Body of pancreas (tissue), 4 donors: ENCODE data around the gene FAM43A. TPM values are rescaled to one million over a fixed set of nuclear protein-coding genes. Genes with fewer than 3 reads are reported as not detected.
A peak's percentile ranks its signal among the peaks of the same experiment; 100 is the strongest.

Source experiments
- ATAC-seq: fragments of 150-250 bp; one replicate; pipeline ENCODE4 v1.9.1; 2016
- DNase-seq, 4 donors: peaks; one replicate each; pipeline ENCODE4 v3.0.0-alpha.2; 2019
- H3K27ac ChIP-seq, 4 donors: fragments of 200-600 bp; sonication (generic); 1 replicate in 3 of 4; 2 replicates in 1 of 4; pipeline versions ENCODE4 v1.5.1 to v1.6.1; 2016 to 2019; ENCODE audit warnings: mild to moderate bottlenecking in 1 of 4, mixed read lengths in 1 of 4, moderate library complexity in 1 of 4
- H3K27me3 ChIP-seq, 2 donors: fragments of 200-600 bp; sonication (generic); one replicate each; pipeline ENCODE4 v1.6.0; 2016; ENCODE audit warnings: mild to moderate bottlenecking in 1 of 2
- H3K36me3 ChIP-seq, 2 donors: fragments of 200-600 bp; sonication (generic); replicated peaks in 1 of 2; 2 replicates each; pipeline ENCODE4 v1.5.1; 2016; ENCODE audit warnings: low read depth in 2 of 2; ENCODE audit not compliant: insufficient read depth in 1 of 2
- H3K4me1 ChIP-seq: fragments of 200-600 bp; sonication (generic); one replicate; pipeline ENCODE4 v1.6.0; 2016
- H3K4me3 ChIP-seq, 2 donors: fragments of 200-600 bp; sonication (generic); 1 replicate in 1 of 2; 2 replicates in 1 of 2; pipeline ENCODE4 v1.5.1; 2016 to 2019
- H3K9me3 ChIP-seq, 3 donors: fragments of 200-600 bp; sonication (generic); 1 replicate in 2 of 3; 2 replicates in 1 of 3; pipeline ENCODE4 v1.5.1; 2016
- POLR2A ChIP-seq, 3 donors: fragments of 450-650 bp; IDR thresholded peaks; one replicate each; pipeline ENCODE4 v1.6.1; 2016; ENCODE audit warnings: antibody characterized with exemption in 3 of 3, mild to moderate bottlenecking in 2 of 3
- WGBS, 2 donors: methylation state at CpG; one replicate each; pipeline ENCODE4 v1.1.5; 2017; 5-methylcytosine and 5-hydroxymethylcytosine counted together
- intact Hi-C: fragments of 100-400 bp; cut with DNase I; formaldehyde crosslinking; loops from one replicate; pipeline ENCODE4 v1.15.1; 2023
- total RNA-seq, 2 donors: library from RNA; depleted of rRNA; stranded (reverse); fragments of >200 nt; gene quantifications; one replicate each; pipeline ENCODE4 v1.1.0, GENCODE V29; 2016
- TF ChIP-seq, protein P1 (sequence below), 7 experiments: fragments of 450-650 bp in 4 of 7; fragments of 200-600 bp in 3 of 7; sonication (generic) in 3 of 7; IDR thresholded peaks; one replicate each; pipeline ENCODE4 v1.5.1; 2016 to 2019; ENCODE audit warnings: antibody characterized with exemption in 7 of 7

Gene FAM43A
- total RNA-seq, 2 donors from 2014 or later, result 5.2 to 5.3 TPM

DNA sequence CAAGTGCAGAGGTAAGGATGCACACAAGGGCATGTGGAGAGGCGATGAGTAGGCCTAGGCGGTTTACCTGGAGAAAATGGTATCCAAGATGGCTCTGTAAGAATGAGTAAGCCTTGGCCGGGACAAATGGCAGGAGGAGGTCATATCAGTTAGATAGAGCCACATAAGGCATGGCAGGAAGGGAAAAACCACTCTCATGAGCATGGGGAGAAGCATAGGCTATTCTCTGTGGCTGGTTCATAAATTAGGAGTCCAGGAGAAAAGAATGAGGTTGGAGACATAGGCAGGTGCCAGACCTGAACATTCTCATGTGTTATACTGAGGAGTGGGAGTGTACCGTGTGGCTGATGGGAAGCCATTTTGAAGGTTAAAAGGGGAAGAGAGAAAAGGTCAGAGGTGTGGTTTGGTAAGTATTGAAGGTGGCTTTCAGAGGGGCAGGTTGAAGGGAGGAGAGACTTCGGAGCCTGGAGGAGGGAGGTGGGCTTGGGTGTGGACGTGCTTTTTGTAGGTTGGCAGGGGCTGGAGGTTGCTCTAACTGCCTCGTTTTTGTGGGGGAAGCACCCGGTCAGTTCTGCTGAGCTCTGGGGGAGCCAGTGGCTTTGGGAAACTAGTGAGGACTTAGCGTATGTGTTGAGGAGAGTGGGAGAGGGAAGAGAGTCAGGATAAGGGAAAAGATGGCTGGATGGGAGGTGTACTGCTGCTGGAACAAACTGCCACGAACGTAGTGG, 4.6 kb upstream of the FAM43A start:
- Histone ChIP-seq H3K36me3 (no peaks in the 10 kb centered on the region), H3K9me3 (no peaks in the 10 kb centered on the region), H3K27ac (no peak overlapping the region), H3K4me1 (peaks cover 10% of the 10 kb centered on the region), H3K4me3 (no peak overlapping the region), H3K27me3 (no peaks in the 10 kb centered on the region)
- WGBS, 2 donors, result 58 to 62% methylated on average over 11 of the region's 11 CpGs
- no peak for ATAC-seq
- DNase-seq, result no peak
- TF ChIP-seq, protein P1, sequence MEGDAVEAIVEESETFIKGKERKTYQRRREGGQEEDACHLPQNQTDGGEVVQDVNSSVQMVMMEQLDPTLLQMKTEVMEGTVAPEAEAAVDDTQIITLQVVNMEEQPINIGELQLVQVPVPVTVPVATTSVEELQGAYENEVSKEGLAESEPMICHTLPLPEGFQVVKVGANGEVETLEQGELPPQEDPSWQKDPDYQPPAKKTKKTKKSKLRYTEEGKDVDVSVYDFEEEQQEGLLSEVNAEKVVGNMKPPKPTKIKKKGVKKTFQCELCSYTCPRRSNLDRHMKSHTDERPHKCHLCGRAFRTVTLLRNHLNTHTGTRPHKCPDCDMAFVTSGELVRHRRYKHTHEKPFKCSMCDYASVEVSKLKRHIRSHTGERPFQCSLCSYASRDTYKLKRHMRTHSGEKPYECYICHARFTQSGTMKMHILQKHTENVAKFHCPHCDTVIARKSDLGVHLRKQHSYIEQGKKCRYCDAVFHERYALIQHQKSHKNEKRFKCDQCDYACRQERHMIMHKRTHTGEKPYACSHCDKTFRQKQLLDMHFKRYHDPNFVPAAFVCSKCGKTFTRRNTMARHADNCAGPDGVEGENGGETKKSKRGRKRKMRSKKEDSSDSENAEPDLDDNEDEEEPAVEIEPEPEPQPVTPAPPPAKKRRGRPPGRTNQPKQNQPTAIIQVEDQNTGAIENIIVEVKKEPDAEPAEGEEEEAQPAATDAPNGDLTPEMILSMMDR (IDR thresholded peaks at IDR 0.05), result no peak
- no peak for TF ChIP-seq POLR2A (IDR thresholded peaks at IDR 0.05)
- intact Hi-C loops, result loop anchor here (5.0 kb wide), 2 partner anchors 426 to 576 kb away; no protein-coding TSS in a partner anchor

DNA sequence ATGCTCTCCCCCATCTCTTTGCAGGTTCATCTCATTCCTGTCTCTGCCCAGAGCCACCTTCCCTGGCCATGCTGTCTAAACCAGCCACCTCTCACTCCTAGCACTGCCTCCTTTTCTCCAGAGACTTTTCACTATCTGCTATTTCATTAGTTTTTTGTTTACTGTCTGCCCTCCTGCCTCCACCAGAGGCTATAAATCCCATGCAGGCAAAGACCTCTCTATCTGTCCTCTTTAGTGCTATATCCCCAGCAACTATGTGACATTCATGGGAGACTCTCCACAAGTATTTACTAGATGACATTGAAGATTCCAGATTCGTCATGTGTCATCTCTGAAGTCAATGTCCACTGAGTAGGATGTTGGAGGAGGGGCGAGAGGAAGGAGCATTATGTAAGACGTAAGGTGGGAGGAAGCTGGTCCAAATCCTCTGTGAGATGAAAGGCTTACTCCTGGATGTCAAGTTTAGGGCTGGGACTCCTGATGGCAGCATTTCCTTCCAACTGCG, 3.4 kb upstream of the FAM43A start:
- TF ChIP-seq, protein P1 (IDR thresholded peaks at IDR 0.05), result no peak
- TF ChIP-seq POLR2A (IDR thresholded peaks at IDR 0.05), result no peak
- Histone ChIP-seq H3K36me3 (no peaks in the 10 kb centered on the region), H3K4me1 (peaks cover 22% of the 10 kb centered on the region), H3K4me3 (no peak overlapping the region), H3K27ac (no peak overlapping the region), H3K9me3 (no peaks in the 10 kb centered on the region), H3K27me3 (peaks cover 0 to 11% of the 10 kb centered on the region in 2 donors)
- 16 to 22% methylated on average over 4 of the region's 4 CpGs for WGBS, 2 donors
- DNase-seq (no peak), ATAC-seq (no peak)
- intact Hi-C loops, result loop anchor here (5.0 kb wide), 2 partner anchors 425 to 575 kb away; no protein-coding TSS in a partner anchor

DNA sequence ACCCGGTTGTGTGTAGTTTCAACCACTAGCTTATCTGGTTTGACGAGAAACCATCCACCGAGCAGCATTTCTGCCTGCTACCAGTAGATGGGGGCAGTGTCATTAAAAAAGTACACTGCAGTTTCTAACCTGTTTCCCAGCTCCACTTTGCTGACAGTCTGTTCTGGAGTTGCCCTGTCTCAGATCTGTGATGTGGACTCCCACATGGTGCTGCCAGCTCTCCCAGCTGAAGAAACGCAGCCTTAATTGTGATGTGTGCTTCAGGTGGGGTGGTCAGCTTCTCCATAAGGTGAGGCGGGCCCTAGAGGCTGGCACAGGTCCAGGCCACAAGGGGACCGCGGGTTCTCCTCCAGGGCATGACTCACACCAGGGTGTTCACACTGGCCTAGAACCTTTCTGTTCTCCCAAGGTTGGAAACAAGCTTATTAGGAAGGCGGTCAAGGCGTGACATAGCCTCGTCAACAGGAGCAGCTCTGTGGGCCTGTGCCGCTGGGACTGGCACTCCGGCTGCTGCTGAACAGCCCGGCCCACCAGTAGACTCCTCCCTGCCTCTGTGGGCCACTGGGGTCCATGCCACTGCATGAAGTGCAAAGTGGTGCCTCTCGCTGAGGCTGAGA, 2.9 kb upstream of the FAM43A start:
- Histone ChIP-seq H3K27me3 (peaks cover 0 to 13% of the 10 kb centered on the region in 2 donors), H3K4me3 (no peak overlapping the region), H3K4me1 (peaks cover 28% of the 10 kb centered on the region), H3K36me3 (no peaks in the 10 kb centered on the region), H3K27ac (no peak overlapping the region), H3K9me3 (no peaks in the 10 kb centered on the region)
- DNase-seq (peak; percentile 78 to 84 (median 82)), ATAC-seq (peak; percentile 86)
- intact Hi-C loops, result loop anchor here (5.0 kb wide), 2 partner anchors 424 to 574 kb away; no protein-coding TSS in a partner anchor
- 41 to 46% methylated on average over 10 to 14 of the region's 14 CpGs for WGBS, 2 donors
- no peak for TF ChIP-seq POLR2A (IDR thresholded peaks at IDR 0.05)
- TF ChIP-seq, protein P1 (IDR thresholded peaks at IDR 0.05), result peak; percentile 70 to 97 (median 94)

DNA sequence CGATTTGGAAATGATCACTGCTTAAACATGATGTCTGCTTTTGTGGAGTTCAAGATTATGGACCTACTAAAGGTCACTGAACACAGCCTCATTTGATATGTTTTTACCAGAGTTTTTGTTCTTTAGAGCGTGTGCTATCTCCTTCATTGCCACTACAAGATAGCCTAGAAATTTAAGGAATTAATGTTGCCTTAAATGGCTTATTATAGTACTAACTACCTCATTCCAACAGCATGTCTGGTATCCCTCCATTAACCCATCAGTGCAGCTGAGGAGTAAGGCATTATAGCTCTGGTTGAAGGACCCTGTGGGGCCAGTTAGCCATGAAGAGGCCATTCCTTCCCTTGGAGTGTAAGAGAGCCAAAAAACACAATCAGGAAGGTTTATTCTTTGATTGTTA, 2.3 kb upstream of the FAM43A start:
- Histone ChIP-seq H3K27me3 (peaks cover 0 to 13% of the 10 kb centered on the region in 2 donors), H3K4me1 (peaks cover 33% of the 10 kb centered on the region), H3K27ac (no peak overlapping the region), H3K4me3 (no peak overlapping the region), H3K9me3 (no peaks in the 10 kb centered on the region), H3K36me3 (no peaks in the 10 kb centered on the region)
- DNase-seq (no peak), ATAC-seq (no peak)
- TF ChIP-seq, protein P1 (IDR thresholded peaks at IDR 0.05), result no peak
- no peak for TF ChIP-seq POLR2A (IDR thresholded peaks at IDR 0.05)
- 70 to 80% methylated on average over 2 of the region's 2 CpGs for WGBS, 2 donors
- intact Hi-C loops, result loop anchor here (5.0 kb wide), 2 partner anchors 424 to 574 kb away; no protein-coding TSS in a partner anchor
